Measurements from ENCODE around the gene PLEKHA3.

PLEKHA3 gene

DNA sequence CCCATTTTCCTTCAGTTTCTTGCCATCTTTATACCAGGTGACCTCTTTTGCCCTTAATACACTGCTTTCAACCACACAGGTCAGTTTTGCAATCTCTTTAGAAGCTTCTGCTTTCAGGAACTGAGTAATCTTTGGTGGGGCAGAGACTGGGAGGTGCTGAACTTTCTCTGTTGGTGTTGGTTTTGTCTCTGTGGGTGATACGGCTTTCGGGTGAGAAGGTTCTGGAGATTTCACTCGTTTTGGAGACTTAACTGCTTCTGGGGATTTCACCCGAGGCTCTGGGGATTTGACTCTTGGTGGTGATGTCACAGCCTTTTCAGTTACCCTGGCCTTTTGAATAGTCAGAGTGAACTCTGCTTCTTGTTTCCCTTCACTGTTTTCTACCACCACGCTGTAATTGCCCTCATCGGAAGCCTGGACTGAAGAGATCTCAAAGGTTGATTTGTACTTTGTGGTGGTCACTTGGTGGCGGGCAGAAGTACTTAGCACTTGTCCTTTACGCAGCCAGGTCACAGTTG is 50.4 kb downstream of the PLEKHA3 start:
- H3K9ac ChIP-seq, result no peak overlapping the region
- no peak overlapping the region for H3K4me3 ChIP-seq
- peaks cover 46% of the 10 kb centered on the region for H3K36me3 ChIP-seq
- TF ChIP-seq Cebpa-rat (IDR thresholded peaks at IDR 0.05), result no peak
- no peak overlapping the region for H3K4me2 ChIP-seq
- H3K9me3 ChIP-seq, result no peaks in the 10 kb centered on the region
- H3K27me3 ChIP-seq, result no peaks in the 10 kb centered on the region
- no peaks in the 10 kb centered on the region for H3K4me1 ChIP-seq
- H4K20me1 ChIP-seq, result no peaks in the 10 kb centered on the region
- no peak overlapping the region for H3K27ac ChIP-seq

DNA sequence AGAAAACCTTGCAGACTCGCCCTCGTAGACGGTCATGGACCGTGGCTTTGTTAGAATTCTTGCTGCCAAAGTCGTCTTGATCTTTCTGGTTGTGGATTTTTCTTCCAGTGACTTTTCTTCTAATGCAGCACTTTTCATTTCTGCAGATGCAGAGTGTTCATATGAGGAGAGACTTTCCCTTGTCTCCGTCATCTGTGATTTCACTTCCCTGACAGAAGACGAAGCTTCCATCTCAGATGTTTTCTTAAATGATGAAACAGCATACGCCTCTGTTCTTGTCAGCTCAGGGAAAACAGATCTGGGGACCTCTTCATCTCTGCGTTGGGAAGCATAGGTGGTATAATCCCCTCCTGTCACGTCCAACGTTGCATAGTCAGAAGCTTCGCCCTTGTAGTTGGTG is 50.9 kb downstream of the PLEKHA3 start:
- Histone ChIP-seq H3K4me3 (no peak overlapping the region), H3K27ac (no peak overlapping the region), H3K36me3 (peaks cover 46% of the 10 kb centered on the region), H3K4me1 (no peaks in the 10 kb centered on the region), H3K27me3 (no peaks in the 10 kb centered on the region), H4K20me1 (no peaks in the 10 kb centered on the region), H3K9ac (no peak overlapping the region), H3K4me2 (no peak overlapping the region), H3K9me3 (no peaks in the 10 kb centered on the region)
- TF ChIP-seq Cebpa-rat (IDR thresholded peaks at IDR 0.05), result no peak

DNA sequence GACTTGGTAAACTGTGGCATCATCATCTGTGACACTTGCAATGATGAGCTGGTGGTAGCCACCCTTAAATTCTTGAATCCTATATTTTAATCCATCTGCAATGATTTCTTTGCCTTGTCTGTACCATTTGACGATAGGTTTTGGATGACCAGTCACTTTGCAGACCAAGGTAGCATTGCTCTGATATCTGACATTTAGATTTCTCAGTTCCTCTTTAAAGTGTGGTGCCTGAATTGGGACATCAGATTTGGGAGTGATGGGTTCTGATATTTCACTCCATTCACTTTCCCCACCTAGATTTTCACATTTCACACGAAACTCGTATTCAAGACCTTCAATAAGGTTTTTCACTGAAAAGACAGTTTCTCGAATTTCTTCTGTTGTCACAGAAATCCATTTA is 55.8 kb downstream of the PLEKHA3 start:
- no peak for TF ChIP-seq Cebpa-rat (IDR thresholded peaks at IDR 0.05)
- H3K9me3 ChIP-seq, result no peaks in the 10 kb centered on the region
- no peak overlapping the region for H3K9ac ChIP-seq
- H3K27me3 ChIP-seq, result no peaks in the 10 kb centered on the region
- no peak overlapping the region for H3K27ac ChIP-seq
- H3K36me3 ChIP-seq, result peaks cover 62% of the 10 kb centered on the region
- H4K20me1 ChIP-seq, result no peaks in the 10 kb centered on the region
- peaks cover 15% of the 10 kb centered on the region for H3K4me1 ChIP-seq
- H3K4me3 ChIP-seq, result no peak overlapping the region
- no peak overlapping the region for H3K4me2 ChIP-seq

DNA sequence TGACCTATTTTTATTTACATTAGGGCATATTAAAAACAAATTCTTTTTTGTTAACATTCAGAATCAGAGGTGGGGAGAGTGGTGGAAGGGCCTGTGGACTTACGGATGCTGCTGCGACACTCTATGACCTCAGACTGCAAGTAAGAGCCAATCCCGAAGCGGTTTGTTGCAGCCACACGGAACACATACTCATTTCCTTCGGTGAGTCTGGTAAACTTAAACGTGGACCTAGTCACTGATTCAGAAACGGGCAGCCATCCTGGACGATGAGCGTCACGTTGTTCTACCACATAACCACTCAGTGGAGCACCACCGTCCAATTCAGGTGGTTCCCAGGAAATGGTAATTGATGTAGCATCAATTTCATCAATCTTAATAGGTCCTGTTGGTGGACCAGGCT is 61.9 kb downstream of the PLEKHA3 start:
- peak overlapping the region; percentile 70 for H3K4me2 ChIP-seq
- H3K4me3 ChIP-seq, result no peak overlapping the region
- no peaks in the 10 kb centered on the region for H3K27me3 ChIP-seq
- TF ChIP-seq Cebpa-rat (IDR thresholded peaks at IDR 0.05), result no peak
- peaks cover 15% of the 10 kb centered on the region for H3K36me3 ChIP-seq
- H3K4me1 ChIP-seq, result peaks cover 38% of the 10 kb centered on the region
- H3K9ac ChIP-seq, result no peak overlapping the region
- no peaks in the 10 kb centered on the region for H3K9me3 ChIP-seq
- no peak overlapping the region for H3K27ac ChIP-seq
- no peaks in the 10 kb centered on the region for H4K20me1 ChIP-seq

DNA sequence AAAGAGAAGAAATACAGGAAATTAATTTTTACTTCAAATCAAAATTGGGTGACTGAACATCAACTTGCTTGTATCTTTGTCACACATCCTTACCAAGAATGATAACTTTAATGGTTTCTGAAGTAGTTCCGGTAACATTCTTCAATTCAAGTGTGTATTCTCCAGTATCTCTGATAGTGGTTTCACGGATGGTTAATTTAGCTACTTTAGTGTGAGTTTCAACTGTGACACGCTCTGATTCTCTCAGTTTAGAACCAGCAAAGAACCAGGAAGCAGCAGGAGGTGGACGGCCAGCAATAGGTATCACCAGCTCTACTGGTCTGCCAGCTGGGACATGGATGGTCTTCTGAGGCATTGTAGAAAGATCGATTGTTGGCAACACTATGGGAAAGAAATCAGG is 62.3 kb downstream of the PLEKHA3 start:
- peaks cover 12% of the 10 kb centered on the region for H3K36me3 ChIP-seq
- no peak overlapping the region for H3K9ac ChIP-seq
- no peak overlapping the region for H3K4me3 ChIP-seq
- no peak overlapping the region for H3K27ac ChIP-seq
- no peaks in the 10 kb centered on the region for H4K20me1 ChIP-seq
- 0 out of 2 replicates have a peak, but pooled peaks cover under 1% of the 10 kb centered on the region for H3K9me3 ChIP-seq
- no peak for TF ChIP-seq Cebpa-rat (IDR thresholded peaks at IDR 0.05)
- H3K4me1 ChIP-seq, result peaks cover 38% of the 10 kb centered on the region
- H3K27me3 ChIP-seq, result no peaks in the 10 kb centered on the region
- H3K4me2 ChIP-seq, result peak overlapping the region; percentile 70

DNA sequence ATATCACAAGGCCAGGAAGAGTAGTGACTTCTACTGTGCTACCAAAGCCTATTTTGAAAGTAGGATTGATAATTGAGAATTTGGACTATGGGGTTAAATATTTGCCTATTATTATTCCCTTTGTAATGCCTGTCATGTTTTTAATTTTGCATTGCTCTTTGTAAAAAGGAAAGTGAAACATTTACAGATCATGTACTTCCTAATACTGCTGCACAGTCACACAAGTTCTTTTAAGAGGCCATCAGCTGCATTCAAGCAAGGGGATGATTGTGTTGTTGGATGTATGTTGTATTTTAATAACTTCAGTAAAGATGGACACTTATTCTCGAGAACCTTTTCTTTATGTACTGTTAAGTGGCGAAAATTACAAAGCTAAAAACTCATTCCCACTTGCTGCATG is 70.1 kb downstream of the PLEKHA3 start:
- Histone ChIP-seq H3K27ac (no peak overlapping the region), H3K9ac (no peak overlapping the region), H3K27me3 (no peaks in the 10 kb centered on the region), H4K20me1 (no peaks in the 10 kb centered on the region), H3K4me1 (no peaks in the 10 kb centered on the region), H3K9me3 (peaks cover 12% of the 10 kb centered on the region; the same call in 1 of the 2 replicates), H3K4me3 (no peak overlapping the region), H3K36me3 (peaks cover 6% of the 10 kb centered on the region; the same call in 1 of the 2 replicates), H3K4me2 (no peak overlapping the region)
- no peak for TF ChIP-seq Cebpa-rat (IDR thresholded peaks at IDR 0.05)

DNA sequence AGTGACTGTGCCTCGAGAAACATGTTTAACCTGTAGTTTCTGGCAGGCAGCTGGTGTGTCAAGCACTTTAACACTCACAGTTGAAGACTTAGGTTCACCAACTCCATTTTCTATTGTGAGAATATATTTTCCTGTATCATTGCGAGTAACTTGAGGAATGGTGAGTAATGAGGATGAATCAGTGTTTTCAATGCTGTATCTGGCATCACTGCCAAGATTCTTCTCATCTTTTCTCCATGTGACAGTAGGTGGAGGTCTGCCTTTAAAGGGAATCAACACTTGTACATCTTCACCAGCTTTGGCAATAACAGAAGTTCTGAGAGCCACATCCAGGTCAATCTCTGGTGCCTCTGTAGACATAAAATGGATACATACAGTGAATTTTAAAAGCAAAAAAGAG is 72.8 kb downstream of the PLEKHA3 start:
- peaks cover 7% of the 10 kb centered on the region; the same call in 1 of the 2 replicates for H3K9me3 ChIP-seq
- no peak overlapping the region for H3K9ac ChIP-seq
- no peak overlapping the region for H3K4me3 ChIP-seq
- H3K27ac ChIP-seq, result no peak overlapping the region
- peaks cover 6% of the 10 kb centered on the region; the same call in 1 of the 2 replicates for H3K36me3 ChIP-seq
- no peak for TF ChIP-seq Cebpa-rat (IDR thresholded peaks at IDR 0.05)
- H3K4me2 ChIP-seq, result no peak overlapping the region
- H4K20me1 ChIP-seq, result no peaks in the 10 kb centered on the region
- no peaks in the 10 kb centered on the region for H3K27me3 ChIP-seq
- H3K4me1 ChIP-seq, result no peaks in the 10 kb centered on the region

Data from BLaER1 (cell line).